B cell (primary cell): ENCODE measurements around the gene ZMYND10. TPM values are rescaled to one million over a fixed set of nuclear protein-coding genes. Genes with fewer than 3 reads are reported as not detected.

Experiments used
- ATAC-seq: fragments of 200-7000 bp; cut with Tn5 transposase; one replicate; pipeline ENCODE4 v1.10.0; 2021; ENCODE audit warnings: low read depth, mild to moderate bottlenecking, moderate number of reproducible peaks, moderate library complexity
- CTCF ChIA-PET: fragments of 350-600 bp; sonication (Branson Sonifier 250); formaldehyde crosslinking; loops from one replicate; lab custom pipeline; 2021; ENCODE audit warnings: antibody characterized with exemption, inconsistent platforms; lab: Charles Lee
- POLR2A ChIA-PET: fragments of 350-600 bp; sonication (Branson Sonifier 250); formaldehyde crosslinking; loops from one replicate; lab custom pipeline; 2021; ENCODE audit warnings: antibody characterized with exemption; lab: Charles Lee
- DNase-seq: peaks from one replicate; pipeline ENCODE4 v3.0.0; 2013
- H2AFZ ChIP-seq: 2 replicates; pipeline ENCODE4 v1.6.1; 2012; ENCODE audit warnings: mild to moderate bottlenecking, low read depth, low read length; ENCODE audit not compliant: insufficient read depth, poor library complexity, severe bottlenecking
- H3K27ac ChIP-seq, 2 donors: 1 replicate in 1 of 2; 2 replicates in 1 of 2; pipeline ENCODE4 v1.5.1; 2012 to 2013; ENCODE audit warnings: low read length in 2 of 2, mild to moderate bottlenecking in 2 of 2, moderate library complexity in 1 of 2
- H3K27me3 ChIP-seq, 4 experiments: fragments of 200-600 bp in 1 of 4; sonication (generic) in 1 of 4; replicated peaks in 1 of 4; 1 replicate in 2 of 4; 2 replicates in 2 of 4; pipeline versions ENCODE4 v1.6.1 to v1.7.0; 2013 to 2016; ENCODE audit warnings: low read length in 3 of 4, mild to moderate bottlenecking in 2 of 4, mixed read lengths in 1 of 4, moderate library complexity in 1 of 4; ENCODE audit not compliant: insufficient read depth in 4 of 4, control insufficient read depth in 3 of 4; ENCODE audit errors: control extremely low read depth in 1 of 4
- H3K36me3 ChIP-seq, 2 experiments: replicated peaks in 1 of 2; 1 replicate in 1 of 2; 2 replicates in 1 of 2; pipeline versions ENCODE4 v1.6.1 to v1.7.1; 2013; ENCODE audit warnings: low read length in 1 of 2; ENCODE audit not compliant: insufficient read depth in 2 of 2, control insufficient read depth in 1 of 2; ENCODE audit errors: control extremely low read depth in 1 of 2, extremely low read depth in 1 of 2
- H3K4me1 ChIP-seq, 2 donors: fragments of 200-600 bp in 1 of 2; sonication (generic) in 1 of 2; 1 replicate in 1 of 2; 2 replicates in 1 of 2; pipeline versions ENCODE4 v1.5.1 to v1.6.1; 2013 to 2017; ENCODE audit warnings: low read length in 2 of 2; ENCODE audit not compliant: control insufficient read depth in 2 of 2, insufficient read depth in 2 of 2
- H3K4me2 ChIP-seq: replicated peaks from 2 replicates; pipeline ENCODE3; 2012; ENCODE audit warnings: mild to moderate bottlenecking, low read depth, low read length; ENCODE audit not compliant: poor library complexity, severe bottlenecking
- H3K4me3 ChIP-seq, 5 experiments: fragments of 200-600 bp in 1 of 5; sonication (generic) in 1 of 5; 1 replicate in 3 of 5; 2 replicates in 2 of 5; pipeline versions ENCODE4 v1.5.1 to v1.7.0; 2011 to 2016; ENCODE audit warnings: low read length in 4 of 5, mild to moderate bottlenecking in 4 of 5, low read depth in 2 of 5, control low read depth in 1 of 5, moderate library complexity in 1 of 5; ENCODE audit not compliant: insufficient read depth in 1 of 5; ENCODE audit errors: control extremely low read depth in 1 of 5, extremely low read depth in 1 of 5
- H3K79me2 ChIP-seq: fragments of 200-600 bp; sonication (generic); one replicate; pipeline ENCODE4 v1.6.0; 2016; ENCODE audit warnings: low read length; ENCODE audit not compliant: control insufficient read depth, insufficient read depth
- H3K9ac ChIP-seq: fragments of 200-600 bp; sonication (generic); 2 replicates; pipeline ENCODE4 v1.6.1; 2017; ENCODE audit warnings: mild to moderate bottlenecking, low read length, moderate library complexity
- H3K9me3 ChIP-seq, 3 donors: one replicate each; pipeline versions ENCODE4 v1.6.1 to v1.7.1; 2013; ENCODE audit warnings: low read length in 2 of 3; ENCODE audit not compliant: control insufficient read depth in 2 of 3, insufficient read depth in 1 of 3; ENCODE audit errors: control extremely low read depth in 1 of 3
- H4K20me1 ChIP-seq: 2 replicates; pipeline ENCODE4 v1.6.0; 2012; ENCODE audit warnings: mild to moderate bottlenecking, low read length; ENCODE audit not compliant: insufficient read depth, control insufficient read depth, poor library complexity, severe bottlenecking
- H3K27ac Mint-ChIP-seq: one replicate; pipeline ENCODE4 v1.8.0; 2021; ENCODE audit warnings: mixed read lengths
- H3K27me3 Mint-ChIP-seq: one replicate; pipeline ENCODE4 v1.8.0; 2021; ENCODE audit warnings: mixed read lengths
- H3K4me1 Mint-ChIP-seq: one replicate; pipeline ENCODE4 v1.8.0; 2021; ENCODE audit warnings: mixed read lengths
- H3K4me3 Mint-ChIP-seq: one replicate; pipeline ENCODE4 v1.8.0; 2021; ENCODE audit warnings: mixed read lengths
- H3K9me3 Mint-ChIP-seq: one replicate; pipeline ENCODE4 v1.8.0; 2022; ENCODE audit warnings: mixed read lengths; ENCODE audit not compliant: insufficient read depth
- EZH2 ChIP-seq: IDR thresholded peaks from 2 replicates; pipeline ENCODE4 v1.6.1; 2012; ENCODE audit warnings: borderline replicate concordance, low read depth, mild to moderate bottlenecking, moderate library complexity, low read length; ENCODE audit not compliant: insufficient read depth, poor library complexity, severe bottlenecking
- WGBS: methylation state at CpG from one replicate; pipeline ENCODE4 v1.1.5; 2013; ENCODE audit warnings: missing lambda C conversion rate; ENCODE audit not compliant: insufficient coverage; 5-methylcytosine and 5-hydroxymethylcytosine counted together
- intact Hi-C: fragments of 100-400 bp; cut with micrococcal nuclease; formaldehyde crosslinking; loops from one replicate; pipeline ENCODE4 v1.10.0; 2022
- polyA plus RNA-seq: library from polyadenylated mRNA; depleted of rRNA; stranded (reverse); fragments of >200 nt; gene quantifications from 2 replicates; pipeline ENCODE4 v1.2.3, GENCODE V29; 2012
- total RNA-seq, 2 donors: library from RNA; stranded (reverse); fragments of 120-200 nt in 1 of 2; gene quantifications; 1 replicate in 1 of 2; 2 replicates in 1 of 2; pipeline versions ENCODE4 v1.2.3 to v1.2.4, GENCODE V29; 2013 to 2022
- TF ChIP-seq, protein P1 (sequence below): fragments of 200-600 bp; IDR thresholded peaks from one replicate; pipeline ENCODE4 v1.8.0; 2022; ENCODE audit warnings: antibody characterized with exemption, mild to moderate bottlenecking

The ZMYND10 gene
- total and polyA plus RNA-seq, 2 donors (not counting 1 experiment from before 2014, with no cell fraction given) = 1.8 to 2.4 TPM

- intact Hi-C loops = no loop called here
- Mint-ChIP-seq H3K27me3 (peaks cover 4% of the 10 kb centered on the region), H3K9me3 (no peaks in the 10 kb centered on the region), H3K27ac (no peak overlapping the region), H3K4me3 (no peak overlapping the region), H3K4me1 (no peaks in the 10 kb centered on the region)
- no peak overlapping the region for H3K27ac ChIP-seq
- POLR2A ChIA-PET = no interaction called here
- no peaks in the 10 kb centered on the region for H4K20me1 ChIP-seq
- DNase-seq (no peak), ATAC-seq (no peak)
- no peaks in the 10 kb centered on the region for H3K4me1 ChIP-seq
- 94% methylated on average over 16 of the region's 17 CpGs for WGBS
- TF ChIP-seq, protein P1, sequence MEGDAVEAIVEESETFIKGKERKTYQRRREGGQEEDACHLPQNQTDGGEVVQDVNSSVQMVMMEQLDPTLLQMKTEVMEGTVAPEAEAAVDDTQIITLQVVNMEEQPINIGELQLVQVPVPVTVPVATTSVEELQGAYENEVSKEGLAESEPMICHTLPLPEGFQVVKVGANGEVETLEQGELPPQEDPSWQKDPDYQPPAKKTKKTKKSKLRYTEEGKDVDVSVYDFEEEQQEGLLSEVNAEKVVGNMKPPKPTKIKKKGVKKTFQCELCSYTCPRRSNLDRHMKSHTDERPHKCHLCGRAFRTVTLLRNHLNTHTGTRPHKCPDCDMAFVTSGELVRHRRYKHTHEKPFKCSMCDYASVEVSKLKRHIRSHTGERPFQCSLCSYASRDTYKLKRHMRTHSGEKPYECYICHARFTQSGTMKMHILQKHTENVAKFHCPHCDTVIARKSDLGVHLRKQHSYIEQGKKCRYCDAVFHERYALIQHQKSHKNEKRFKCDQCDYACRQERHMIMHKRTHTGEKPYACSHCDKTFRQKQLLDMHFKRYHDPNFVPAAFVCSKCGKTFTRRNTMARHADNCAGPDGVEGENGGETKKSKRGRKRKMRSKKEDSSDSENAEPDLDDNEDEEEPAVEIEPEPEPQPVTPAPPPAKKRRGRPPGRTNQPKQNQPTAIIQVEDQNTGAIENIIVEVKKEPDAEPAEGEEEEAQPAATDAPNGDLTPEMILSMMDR = no peak
- TF ChIP-seq EZH2 = no peak
- CTCF ChIA-PET = no interaction called here
- no peak overlapping the region for H3K9ac ChIP-seq
- no peak overlapping the region for H3K4me3 ChIP-seq
- H3K36me3 ChIP-seq = no peaks in the 10 kb centered on the region
- no peaks in the 10 kb centered on the region for H3K79me2 ChIP-seq
- H2AFZ ChIP-seq = no peak overlapping the region
- H3K9me3 ChIP-seq = no peaks in the 10 kb centered on the region
- H3K4me2 ChIP-seq = no peak overlapping the region
- no peaks in the 10 kb centered on the region for H3K27me3 ChIP-seq
These were observed 33.2 kb upstream of the ZMYND10 start for GRCh38 chr3:50378757-50379156.

DNA sequence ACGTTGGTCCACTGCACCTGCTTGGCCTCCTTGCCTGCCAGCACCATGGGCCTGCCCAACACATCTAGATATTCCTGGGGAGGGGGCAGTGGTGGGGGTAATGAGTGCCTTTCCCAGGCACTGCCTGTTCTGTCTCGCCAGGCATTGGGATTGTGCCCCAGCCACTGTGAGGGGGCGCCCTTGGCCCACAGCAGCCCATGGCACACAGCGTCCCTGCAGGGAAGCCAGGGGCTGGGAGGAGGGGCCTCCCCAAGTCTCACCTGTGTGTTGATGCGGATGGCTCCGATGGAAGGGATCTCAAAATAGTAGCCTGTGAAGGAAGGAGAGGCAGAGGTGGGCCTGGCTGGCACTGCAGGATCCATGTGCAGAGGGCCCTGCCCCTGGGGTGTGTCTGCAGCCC is 32.5 kb upstream of the ZMYND10 start:
- Histone ChIP-seq H2AFZ (no peak overlapping the region), H3K4me1 (no peaks in the 10 kb centered on the region), H3K27ac (no peak overlapping the region), H4K20me1 (no peaks in the 10 kb centered on the region), H3K79me2 (no peaks in the 10 kb centered on the region), H3K9me3 (no peaks in the 10 kb centered on the region), H3K4me3 (no peak overlapping the region), H3K4me2 (no peak overlapping the region), H3K36me3 (no peaks in the 10 kb centered on the region), H3K27me3 (no peaks in the 10 kb centered on the region), H3K9ac (no peak overlapping the region)
- DNase-seq (no peak), ATAC-seq (no peak)
- Mint-ChIP-seq H3K9me3 (no peaks in the 10 kb centered on the region), H3K27ac (no peak overlapping the region), H3K4me1 (no peaks in the 10 kb centered on the region), H3K27me3 (peaks cover 2% of the 10 kb centered on the region), H3K4me3 (no peak overlapping the region)
- WGBS = 98% methylated on average over 4 of the region's 6 CpGs
- intact Hi-C loops = no loop called here
- TF ChIP-seq EZH2 = no peak
- TF ChIP-seq, protein P1 = no peak
- ChIA-PET POLR2A (no interaction called here), CTCF (no interaction called here)
